Coronary artery (tissue), 2 donors: ENCODE data around the gene SEMA3G.

Experiments used
- DNase-seq: peaks from one replicate; pipeline ENCODE4 v3.0.0-alpha.2; 2017; ENCODE audit warnings: low spot score
- H3K27ac ChIP-seq, 2 donors: fragments of 200-600 bp; sonication (generic); one replicate each; pipeline ENCODE4 v1.5.1; 2016 to 2019
- H3K4me3 ChIP-seq: fragments of 200-600 bp; sonication (generic); 2 replicates; pipeline ENCODE4 v1.5.1; 2016; ENCODE audit warnings: mild to moderate bottlenecking, moderate library complexity
- TF ChIP-seq, protein P1 (sequence below): fragments of 200-600 bp; sonication (generic); IDR thresholded peaks from one replicate; pipeline ENCODE4 v1.5.1; 2019; ENCODE audit warnings: antibody characterized with exemption

Gene SEMA3G

DNA sequence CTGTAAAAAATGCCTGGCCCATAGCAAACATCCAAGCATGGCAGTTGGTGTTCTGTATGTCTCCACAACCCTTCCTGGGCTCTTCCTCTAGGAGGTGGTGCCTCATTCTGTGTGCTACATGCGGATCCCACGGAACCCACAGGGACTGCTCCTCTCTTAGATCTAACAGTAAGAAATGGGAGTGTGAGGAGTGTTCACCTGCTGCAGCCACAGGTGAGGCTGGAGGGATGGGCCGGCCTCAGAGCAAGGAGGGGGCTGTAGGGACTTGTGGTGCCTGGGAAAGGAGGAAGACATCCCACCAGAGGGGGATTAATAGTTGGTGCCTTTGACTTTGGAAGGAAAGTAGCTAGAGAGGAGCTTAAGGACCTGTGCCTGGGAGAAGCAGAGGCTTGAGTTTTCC, 22.2 kb downstream of the SEMA3G start:
- Histone ChIP-seq H3K4me3 (no peak overlapping the region), H3K27ac (no peak overlapping the region)
- no peak for DNase-seq
- TF ChIP-seq, protein P1, sequence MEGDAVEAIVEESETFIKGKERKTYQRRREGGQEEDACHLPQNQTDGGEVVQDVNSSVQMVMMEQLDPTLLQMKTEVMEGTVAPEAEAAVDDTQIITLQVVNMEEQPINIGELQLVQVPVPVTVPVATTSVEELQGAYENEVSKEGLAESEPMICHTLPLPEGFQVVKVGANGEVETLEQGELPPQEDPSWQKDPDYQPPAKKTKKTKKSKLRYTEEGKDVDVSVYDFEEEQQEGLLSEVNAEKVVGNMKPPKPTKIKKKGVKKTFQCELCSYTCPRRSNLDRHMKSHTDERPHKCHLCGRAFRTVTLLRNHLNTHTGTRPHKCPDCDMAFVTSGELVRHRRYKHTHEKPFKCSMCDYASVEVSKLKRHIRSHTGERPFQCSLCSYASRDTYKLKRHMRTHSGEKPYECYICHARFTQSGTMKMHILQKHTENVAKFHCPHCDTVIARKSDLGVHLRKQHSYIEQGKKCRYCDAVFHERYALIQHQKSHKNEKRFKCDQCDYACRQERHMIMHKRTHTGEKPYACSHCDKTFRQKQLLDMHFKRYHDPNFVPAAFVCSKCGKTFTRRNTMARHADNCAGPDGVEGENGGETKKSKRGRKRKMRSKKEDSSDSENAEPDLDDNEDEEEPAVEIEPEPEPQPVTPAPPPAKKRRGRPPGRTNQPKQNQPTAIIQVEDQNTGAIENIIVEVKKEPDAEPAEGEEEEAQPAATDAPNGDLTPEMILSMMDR: no peak

DNA sequence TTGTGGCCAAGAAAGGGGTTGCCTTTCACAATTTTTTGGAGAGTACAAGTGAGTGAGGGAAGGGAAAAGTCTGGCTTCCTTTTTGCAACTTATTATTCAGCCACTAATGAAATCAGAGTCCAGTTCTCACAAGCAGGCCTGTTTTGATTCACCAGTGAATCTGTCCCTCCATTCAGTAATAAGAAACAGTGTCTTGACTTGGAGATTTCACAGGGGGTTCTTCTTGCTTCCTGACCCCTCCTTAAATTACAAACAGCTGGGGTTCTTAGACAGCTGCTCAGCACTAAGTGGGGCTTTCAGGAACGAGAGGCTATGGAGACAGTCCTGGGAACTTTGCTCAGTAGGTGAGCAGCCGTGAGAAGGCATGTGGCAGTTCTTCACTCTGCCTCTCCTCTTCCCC, 24.5 kb downstream of the SEMA3G start:
- no peak overlapping the region for H3K4me3 ChIP-seq
- H3K27ac ChIP-seq: peak overlapping the region in 1 of 2 donors; percentile 25
- TF ChIP-seq, protein P1: no peak
- no peak for DNase-seq

DNA sequence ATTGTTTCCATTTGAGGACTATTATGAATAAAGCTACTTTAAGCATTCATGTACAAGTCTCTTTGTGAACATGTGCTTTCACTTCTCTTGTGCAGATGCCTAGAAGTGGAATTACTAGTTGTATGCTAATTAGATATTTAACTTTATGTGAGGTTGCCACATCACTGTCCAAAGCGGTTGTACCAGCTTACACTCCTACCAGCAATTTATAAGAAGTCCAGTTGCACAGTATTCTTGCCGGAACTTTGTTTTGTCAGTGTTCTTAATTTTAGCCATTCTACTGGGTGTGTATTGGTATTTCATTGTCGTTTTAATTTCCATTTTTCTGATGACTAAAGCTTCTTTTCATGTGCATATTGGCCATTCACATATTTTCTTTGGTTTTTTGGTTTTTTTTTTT, 29.1 kb downstream of the SEMA3G start:
- H3K27ac ChIP-seq: no peak overlapping the region
- no peak for DNase-seq
- no peak overlapping the region for H3K4me3 ChIP-seq
- TF ChIP-seq, protein P1: no peak

- Histone ChIP-seq H3K27ac (no peak overlapping the region), H3K4me3 (peak overlapping the region; percentile 100)
- TF ChIP-seq, protein P1: no peak
- DNase-seq: no peak
Observed at GRCh38 chr3:52408466-52408865, 36.4 kb downstream of the SEMA3G start.

GRCh38 chr3:52407779-52408178, 37.1 kb downstream of the SEMA3G start:
- TF ChIP-seq, protein P1: no peak
- no peak overlapping the region for H3K4me3 ChIP-seq
- H3K27ac ChIP-seq: no peak overlapping the region
- no peak for DNase-seq

DNA sequence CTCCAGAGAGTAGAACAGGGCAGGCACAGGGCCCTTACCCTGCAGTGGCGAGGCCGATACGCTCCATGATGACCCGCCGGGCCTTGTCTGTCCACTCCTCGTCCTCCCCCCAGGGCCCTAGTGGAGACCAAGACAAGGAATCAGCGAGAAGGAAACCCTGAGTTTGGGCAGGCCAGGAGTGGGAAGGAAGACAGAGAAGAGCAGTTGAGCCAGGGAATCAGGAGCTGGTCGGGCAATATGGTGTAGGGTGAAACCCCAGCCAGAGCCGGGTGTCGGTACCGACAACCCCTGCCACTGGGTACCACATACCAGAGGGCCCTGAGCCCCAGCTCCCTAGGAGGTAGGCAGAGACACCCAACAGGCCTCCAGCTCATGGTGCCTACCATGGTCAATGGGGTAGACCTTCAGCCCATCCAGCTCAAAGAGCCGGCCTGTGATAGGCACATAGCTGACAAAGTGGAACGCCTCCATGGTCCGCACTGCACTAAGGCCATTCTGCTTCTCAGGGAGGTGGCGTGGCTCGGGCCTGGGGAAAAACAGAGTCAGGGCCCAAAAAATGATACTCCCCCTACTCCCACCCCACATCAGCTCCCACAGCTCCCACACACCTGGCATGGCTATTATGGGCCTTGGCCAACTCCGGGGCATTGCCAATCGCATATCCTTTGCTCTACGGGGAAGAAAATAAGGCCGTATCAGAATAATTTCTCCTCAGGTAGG, 38.0 kb downstream of the SEMA3G start:
- TF ChIP-seq, protein P1: no peak
- Histone ChIP-seq H3K27ac (no peak overlapping the region), H3K4me3 (no peak overlapping the region)
- no peak for DNase-seq

- H3K27ac ChIP-seq: no peak overlapping the region
- TF ChIP-seq, protein P1: no peak
- no peak overlapping the region for H3K4me3 ChIP-seq
- no peak for DNase-seq
Observed at GRCh38 chr3:52406231-52406661, 38.7 kb downstream of the SEMA3G start.
